HG02623 (cell line): ENCODE data around the gene AKR1C2.
"Not testable (repeated sequence)": the region's sequence is repeated elsewhere in the genome, so short reads cannot be mapped to it uniquely, and the experiment has no call there.

Source experiments
- ATAC-seq: cut with Tn5 transposase; IDR thresholded peaks from one replicate; pipeline ENCODE4 v1.9.1; 2021; ENCODE audit warnings: moderate library complexity; ENCODE audit not compliant: unreplicated experiment

AKR1C2 gene

DNA sequence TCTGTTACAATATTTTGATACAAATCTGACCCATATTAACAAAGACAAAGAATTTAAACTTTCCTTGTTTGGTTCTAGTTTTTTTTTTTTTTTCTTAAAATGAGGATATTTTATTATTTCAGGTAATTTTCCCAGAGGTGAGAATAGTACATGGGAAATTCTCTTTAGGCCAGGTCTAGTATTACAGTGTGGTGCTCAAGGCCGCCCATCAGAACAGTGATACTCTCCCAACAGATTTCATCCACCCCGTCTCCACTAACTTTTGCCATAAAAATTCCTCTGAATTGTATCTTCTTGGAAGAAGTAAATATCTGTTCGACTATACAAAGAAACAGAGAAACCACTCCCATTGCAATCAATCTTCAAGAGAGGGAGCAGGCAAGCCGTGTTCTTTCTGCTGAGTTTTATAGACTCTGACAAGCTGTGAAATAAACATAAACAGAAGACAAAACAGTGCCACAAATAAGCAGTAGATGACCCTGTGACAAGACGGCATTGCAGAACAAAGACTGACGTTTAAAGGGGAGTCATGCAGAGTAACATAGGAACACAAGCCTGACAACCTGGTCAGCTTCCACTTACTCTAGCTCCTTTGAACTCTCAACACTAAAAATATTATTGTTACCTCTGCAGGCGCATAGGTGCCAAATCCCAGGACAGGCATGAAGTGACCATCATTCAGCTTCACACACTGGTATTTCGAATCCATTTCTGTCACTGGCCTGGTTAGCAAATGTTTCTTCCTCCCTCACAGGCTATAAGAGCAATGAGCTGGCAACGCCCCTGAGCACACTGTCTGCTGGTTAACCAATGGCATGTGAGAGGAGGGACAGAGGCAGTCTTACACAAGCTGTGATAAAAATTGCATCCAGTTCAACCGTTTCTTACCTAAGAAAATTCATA lies at the start of gene AKR1C2:
AKR1C2 (minus strand) TSS at position 731 of the 903 bp plus-strand sequence; CDS start at position 709, 22 bp downstream.
- not testable (repeated sequence) for ATAC-seq

DNA sequence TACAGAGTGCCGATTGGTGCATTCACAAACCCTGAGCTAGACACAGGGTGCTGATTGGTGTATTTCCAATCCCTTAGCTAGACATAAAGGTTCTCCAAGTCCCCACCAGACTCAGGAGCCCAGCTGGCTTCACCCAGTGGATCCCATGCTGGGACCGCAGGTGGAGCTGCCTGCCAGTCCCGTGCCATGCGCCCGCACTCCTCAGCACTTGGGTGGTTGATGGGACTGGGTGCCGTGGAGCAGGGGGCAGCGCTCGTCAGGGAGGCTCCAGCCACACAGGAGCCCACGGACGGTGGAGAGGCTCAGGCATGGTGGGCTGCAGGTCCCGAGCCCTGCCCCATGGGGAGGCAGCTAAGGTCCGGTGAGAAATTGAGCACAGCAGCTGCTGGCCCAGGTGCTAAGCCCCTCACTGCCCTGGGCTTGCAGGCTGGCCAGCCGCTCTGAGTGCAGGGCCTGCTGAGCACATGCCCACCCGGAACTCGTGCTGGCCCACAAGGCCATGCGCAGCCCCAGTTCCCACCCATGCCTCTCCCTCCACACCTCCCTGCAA lies 49.4 kb upstream of the AKR1C2 start:
- not testable (repeated sequence) for ATAC-seq

DNA sequence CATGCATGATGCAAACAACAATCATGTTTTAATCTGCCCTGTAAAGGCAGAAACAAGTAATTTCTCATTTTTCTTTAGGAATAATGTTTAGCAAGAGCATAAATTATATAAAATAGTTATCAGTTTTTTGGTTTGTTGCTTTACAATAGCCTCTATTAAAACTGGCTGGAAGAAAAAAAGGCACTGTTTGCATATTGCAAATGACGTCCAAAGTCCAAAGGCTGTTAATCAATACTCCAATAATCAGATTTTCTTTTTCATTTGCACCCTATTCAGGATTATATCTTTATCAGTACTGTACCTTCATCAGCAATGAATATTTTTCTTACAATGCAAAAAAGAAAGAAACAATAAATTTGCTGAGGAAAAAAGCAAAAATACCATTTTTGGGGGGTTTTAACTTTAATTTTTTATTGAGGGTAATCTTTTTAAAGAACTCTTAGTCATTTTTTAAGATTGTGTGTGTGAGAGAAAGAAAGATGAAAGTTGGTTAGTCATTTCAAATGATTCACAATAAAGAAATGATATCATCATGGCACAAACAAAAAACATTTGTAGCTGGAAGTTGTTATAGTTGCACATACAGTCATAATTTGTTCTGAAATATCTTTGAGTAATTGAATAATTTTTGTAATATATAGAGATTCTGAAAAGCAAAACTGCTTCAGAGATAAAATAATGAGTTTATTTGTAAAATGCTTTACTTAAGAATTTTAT lies 44.4 kb upstream of the AKR1C2 start:
- no peak for ATAC-seq

DNA sequence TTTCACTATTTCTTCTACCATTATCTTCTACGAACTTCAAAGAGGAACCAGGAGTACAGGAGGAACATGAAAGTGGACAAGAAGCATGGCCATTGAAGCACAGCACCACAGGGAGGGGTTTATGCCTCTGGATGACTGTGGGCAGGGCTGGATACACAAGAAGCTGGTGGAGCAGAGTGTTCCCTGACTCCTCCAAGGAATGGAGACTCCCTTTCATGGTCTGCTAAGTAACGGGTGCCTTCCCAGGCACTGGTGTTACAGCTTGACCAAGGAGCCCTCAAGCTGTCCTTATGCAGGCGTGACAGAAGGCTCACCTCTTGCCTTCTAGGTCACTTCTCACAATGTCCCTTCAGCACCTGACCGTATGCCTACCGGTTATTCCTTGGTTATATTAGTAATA lies 43.4 kb upstream of the AKR1C2 start:
- not testable (repeated sequence) for ATAC-seq

DNA sequence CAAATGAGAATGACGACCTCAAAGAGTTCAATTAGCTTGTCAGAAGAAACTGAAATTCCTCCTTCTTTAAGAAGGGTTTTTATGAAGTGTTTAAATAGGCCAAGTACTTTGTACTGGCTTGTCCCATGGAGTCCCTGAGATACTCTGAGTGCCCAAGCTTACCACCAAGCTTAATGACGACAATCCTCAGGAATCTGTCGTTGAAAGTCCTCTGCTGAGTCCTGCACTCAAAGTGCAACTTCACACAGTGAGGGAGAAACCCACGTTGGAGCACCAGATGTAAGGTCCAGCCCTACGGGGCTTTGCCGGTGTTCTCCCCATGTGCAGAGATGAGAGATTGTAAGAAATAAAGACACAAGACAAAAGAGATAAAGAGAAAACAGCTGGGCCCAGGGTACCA lies 42.8 kb upstream of the AKR1C2 start:
- ATAC-seq, result no peak

DNA sequence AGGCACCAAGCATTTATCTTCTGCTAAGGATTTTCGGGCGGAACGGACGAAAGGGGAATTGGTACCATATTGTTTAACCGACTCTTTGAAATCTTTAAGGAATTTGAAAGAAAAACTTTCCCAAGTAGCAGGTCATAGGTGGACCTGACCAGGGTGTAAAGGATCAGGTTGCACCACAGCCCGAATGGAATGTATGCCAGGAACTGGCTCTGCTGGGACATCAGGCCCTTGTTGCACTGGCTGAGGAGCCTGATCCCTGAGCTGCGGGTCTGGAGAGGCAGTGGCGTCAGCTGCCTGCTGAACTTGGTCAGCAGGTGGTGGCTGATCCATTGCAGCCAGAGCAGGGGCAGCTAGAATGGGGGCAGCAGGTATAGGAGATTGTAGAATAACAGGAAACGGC lies 41.4 kb upstream of the AKR1C2 start:
- no peak for ATAC-seq

DNA sequence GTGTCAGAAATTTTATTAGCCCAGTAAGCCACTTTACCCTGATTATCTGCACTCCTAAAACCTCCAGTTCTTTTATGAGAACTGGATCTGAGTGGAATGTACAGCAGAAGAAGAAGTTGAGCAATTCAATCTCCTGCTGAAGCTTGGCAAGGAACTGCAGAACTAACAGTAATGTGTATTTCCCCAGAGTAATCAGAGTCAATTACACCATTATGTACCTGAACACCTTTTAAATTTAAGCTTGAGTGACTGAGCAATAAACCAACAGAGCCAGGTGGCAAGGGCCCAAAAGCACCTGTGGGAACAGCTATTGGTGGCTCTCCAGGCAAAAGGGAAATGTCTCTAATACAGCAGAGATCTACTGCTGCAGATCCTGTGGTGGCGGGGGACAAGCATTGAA lies 40.1 kb upstream of the AKR1C2 start:
- no peak for ATAC-seq

DNA sequence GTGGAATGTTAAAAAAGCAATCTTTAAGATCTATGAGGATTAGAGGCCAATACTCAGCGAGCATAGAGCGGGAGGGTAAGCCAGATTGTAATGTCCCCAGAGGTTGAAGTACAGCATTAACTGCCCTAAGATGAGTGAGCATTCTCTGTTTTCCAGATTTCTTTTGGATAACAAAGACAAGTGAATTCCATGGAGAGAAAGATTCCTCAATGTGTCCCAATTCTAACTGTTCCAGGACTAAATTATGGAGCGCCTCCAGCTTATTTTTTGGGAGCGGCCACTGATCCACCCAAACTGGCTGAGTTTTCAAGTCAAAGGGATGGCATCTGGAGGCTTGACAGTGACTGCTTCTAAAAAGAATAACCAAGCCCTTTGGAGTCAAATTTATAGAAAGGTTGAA lies 39.3 kb upstream of the AKR1C2 start:
- ATAC-seq, result no peak

DNA sequence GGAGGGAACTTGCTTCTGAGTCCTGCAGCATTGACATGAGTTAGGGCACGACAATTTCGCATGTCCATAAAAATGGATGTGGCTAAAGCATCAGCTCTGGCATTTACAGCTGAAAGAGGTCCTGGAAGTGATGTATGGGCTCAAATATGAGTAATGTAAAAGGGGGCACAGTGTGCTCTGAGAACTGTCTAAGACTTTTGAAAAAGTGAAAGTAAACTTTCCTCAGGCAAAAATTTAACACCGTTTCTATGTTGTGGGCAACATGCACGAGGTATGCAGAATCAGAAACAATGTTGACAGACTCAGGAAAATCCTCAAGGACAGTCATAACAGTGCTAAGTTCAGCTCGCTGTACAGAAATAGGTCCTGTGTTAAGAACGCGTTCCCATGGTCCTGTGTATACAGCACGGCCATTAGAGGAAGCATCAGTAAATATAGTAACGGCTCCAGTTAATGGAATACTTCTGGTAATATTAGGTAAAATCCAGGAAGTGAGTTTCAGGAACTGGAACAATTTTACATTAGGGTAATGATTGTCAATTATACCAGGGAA lies 37.9 kb upstream of the AKR1C2 start:
- ATAC-seq, result no peak

DNA sequence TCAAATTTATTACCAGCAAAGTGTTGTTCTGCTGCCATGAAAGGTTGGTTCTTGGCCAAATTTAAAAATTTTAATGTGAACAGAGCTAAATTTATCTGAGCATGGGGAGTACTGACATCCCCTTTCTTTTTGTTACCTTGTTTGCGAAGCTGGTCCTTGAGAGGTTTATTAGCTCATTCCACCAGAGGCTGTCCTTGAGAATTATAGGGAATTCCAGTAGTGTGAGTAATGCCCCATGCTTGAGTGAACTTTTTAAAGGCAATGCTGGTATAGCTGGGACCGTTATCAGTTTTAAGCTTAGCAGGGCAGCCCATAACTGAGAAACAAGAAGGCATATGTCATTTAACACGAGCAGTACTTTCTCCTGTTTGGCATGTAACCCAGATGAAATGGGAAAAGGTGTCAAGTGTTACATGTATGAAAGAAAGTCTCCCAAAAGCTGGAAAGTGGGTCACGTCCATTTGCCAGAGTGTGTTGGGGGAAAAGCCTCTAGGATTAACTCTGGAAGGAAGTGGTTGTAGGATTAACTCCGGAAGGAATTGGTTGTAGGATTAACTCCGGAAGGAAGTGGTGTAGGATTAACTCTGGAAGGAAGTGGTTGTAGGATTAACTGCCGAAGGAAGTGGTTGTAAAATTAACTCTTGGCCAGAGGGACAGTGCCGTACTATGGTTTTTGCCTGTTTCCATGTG lies 37.3 kb upstream of the AKR1C2 start:
- ATAC-seq, result no peak

DNA sequence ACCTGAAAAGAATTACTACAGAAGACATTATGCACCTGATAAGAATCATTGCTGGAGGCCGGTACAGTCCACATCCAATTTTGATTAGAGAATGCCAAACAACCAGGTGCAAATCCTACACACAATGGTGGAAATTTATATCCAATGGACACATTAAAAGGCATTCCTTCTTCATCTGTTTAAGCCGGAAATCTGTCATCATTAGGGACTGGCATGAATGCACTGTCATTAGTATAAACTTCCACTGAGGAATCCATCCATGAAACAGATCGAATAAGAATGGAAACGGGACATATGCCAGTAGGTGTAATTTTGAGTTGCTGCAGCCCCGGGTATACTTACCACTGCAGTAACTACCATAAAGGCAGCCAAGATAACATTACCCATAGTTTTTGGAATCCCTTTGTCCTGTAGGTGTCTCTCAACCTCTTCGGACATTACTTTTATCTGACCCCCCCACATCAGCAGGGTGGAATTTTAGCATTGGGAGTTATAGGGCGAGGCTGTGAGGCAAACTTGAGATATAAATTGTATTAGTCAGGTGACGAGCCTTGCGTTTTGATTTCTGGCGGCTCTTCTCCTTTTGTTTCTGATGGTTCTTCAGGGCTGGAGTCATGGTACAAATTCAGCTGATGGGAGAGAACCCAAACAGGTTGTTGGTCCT lies 36.5 kb upstream of the AKR1C2 start:
- no peak for ATAC-seq

DNA sequence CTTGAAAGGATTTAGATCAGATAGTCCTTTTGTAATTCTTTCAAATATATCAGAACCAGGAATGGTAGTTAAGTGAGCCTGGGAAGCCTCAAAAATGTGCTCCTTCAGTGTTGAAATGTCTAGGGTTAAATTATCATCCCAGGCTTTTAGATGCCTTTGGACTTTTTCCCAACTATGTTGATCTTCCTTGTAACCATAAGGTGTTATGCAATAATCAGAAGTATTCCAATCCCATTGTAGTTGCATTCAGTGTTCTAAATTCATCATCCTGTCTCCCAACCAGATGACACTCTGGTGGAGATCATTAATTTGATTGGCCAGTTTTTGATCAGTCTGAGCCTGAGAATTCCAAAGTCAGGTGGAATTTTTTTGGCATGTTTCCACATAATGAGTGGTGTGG lies 35.1 kb upstream of the AKR1C2 start:
- no peak for ATAC-seq

DNA sequence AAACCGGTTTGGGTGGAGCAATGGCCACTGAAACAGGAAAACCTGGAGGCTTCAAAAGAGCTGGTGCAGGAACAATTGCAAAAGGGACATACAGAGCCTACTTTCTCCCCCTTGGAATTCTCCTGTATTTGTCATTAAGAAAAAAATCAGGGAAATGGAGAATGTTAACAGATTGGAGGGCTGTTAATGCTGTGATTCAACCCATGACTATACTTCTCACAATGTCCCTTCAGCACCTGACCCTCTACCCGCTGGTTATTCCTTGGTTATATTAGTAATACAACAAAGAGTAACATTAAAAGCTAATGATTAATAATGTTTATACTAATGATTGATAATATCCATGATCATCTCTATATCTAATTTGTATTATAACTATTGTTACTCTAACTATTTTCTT lies 34.4 kb upstream of the AKR1C2 start:
- no peak for ATAC-seq

DNA sequence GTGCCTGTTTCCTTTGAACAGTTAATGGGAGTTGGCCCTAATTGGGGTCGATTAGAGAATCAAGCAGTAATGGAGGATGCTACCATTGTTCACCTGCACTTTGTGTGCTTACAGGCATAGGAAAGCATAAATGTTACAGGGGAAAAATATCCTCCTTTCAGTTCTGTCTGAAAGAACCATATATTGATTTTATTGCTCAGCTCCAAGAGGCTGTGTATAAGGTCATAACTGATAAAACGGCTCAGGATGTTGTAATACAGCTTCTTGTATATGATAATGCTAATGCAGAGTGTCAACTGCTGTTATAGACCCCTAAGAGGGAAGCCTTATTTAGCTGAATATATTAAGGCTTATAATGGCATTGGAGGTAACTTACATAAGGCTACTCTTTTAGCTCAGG lies 32.9 kb upstream of the AKR1C2 start:
- no peak for ATAC-seq

DNA sequence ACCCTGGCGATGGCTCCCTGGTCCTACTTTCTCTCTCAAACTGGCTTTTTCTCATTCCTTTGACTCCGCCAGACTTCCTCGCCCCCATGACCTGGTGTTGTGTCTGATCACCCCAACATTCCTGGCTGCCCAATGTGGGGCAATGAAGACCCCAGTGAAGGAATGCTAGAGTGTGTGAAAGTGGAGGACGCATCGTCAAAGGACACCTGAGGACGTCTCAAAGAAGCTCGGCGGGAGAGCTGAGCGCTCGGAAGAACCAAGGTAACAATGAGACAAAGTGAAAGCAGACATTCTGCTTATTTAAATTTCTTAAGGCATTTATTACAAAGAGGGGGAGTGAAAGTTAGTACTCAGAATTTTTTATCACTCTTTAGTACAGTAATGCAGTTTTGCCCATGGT lies 31.7 kb upstream of the AKR1C2 start:
- no peak for ATAC-seq

DNA sequence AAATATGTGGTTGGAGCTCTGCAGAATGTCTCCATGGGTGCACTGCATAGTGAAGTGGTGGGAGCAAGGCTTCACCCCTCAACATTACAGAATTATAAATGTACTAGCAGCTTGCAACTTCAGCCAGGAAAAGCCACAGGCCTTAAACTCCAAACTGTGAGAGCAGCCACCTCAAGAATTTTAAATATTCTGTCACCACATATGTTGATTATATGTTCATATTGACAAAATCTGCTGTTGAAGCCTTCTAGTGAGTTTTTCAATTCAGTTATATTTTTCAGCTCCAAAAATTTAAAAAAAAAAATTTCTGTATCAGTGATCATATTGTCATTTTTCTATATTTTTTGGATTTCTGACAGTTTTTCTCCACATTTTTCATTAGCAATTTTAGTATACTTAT lies 30.9 kb upstream of the AKR1C2 start:
- no peak for ATAC-seq

DNA sequence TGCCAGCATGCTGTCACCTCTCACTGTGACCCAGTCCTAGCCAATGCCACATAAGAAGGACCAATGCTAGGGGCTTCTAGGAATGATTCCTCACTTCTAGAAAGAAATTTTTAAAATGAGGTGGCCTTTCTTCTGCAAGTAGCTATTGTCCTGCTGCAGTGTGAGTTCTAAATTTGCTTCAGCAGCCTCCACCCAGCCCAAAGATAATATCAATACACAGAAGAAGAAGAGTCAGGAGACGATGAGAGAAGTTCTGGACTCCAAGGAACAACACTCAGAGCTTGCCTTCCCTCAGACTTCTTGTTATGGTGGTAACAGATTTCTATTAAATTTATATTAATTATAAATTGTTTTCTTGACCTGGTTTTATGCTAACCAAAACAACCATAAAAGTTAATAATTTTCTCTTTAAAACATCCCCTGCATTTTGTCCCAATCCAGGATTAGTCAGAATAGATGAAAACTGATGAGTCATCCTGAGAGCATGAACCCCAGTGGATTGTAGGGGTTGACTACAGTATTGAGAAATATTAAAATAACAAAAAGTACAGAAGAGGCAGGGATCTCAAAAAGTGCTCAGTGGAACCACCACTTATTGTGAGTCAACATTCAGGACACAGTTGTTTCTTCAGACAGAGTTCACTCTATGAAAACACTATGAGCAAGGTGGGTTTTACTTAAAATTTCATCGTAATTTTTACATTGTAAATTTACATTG lies 29.6 kb upstream of the AKR1C2 start:
- ATAC-seq, result no peak

DNA sequence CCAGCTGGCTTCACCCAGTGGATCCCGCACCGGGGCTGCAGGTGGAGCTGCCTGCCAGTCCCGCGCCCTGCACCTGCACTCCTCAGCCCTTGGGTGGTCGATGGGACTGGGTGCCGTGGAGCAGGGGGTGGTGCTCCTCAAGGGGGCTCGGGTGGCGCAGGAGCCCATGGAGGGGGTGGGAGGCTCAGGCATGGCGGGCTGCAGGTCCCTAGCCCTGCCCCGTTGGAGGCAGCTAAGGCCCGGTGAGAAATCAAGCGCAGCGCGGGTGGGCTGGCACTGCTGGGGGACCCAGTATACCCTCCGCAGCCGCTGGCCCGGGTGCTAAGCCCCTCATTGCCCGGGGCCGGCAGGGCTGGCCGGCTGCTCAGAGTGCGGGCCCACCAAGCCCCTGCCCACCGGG lies 28.8 kb upstream of the AKR1C2 start:
- ATAC-seq, result not testable (repeated sequence)

DNA sequence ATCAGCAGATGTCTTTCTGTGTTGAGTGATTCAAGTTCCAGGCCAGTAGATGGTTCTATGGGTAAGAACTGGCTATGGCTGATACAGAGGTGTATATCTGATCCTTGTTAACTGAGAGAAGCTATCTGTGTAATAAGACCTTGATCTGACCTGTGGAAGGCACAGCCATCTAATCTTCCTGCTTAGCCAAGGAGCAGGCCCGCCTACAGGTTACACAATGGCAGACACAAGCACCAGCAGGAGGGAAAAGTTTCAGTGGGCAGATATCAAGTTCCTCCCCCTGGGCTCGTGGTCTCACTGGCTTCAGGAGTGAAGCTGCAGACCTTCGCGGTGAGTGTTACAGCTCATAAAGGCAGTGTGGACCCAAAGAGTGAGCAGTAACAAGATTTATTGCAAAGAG lies 27.9 kb upstream of the AKR1C2 start:
- ATAC-seq, result not testable (repeated sequence)

DNA sequence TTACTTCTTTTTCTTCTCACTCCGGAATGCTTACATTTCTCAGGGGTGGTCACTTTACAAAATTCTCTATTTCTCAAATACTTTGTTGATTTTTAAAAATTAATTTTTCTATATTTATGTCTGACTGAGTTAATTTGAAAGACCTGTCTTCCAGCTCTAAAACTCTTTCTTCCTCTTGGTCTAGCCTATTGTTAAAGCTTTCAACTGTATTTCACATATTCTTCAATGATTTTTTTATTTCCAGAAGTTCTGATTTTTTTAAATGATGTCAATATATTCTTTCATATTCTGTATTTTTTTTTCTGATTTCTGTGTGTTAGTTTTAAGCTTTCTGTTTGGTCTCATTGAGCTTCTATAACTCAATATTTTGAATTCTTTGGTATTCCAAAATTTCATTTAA lies 27.3 kb upstream of the AKR1C2 start:
- ATAC-seq, result no peak
